ENCODE results near the gene LILRA6.
A peak's percentile ranks its signal among the peaks of the same experiment; 100 is the strongest.
"Not testable (repeated sequence)": the region's sequence is repeated elsewhere in the genome, so short reads cannot be mapped to it uniquely, and the experiment has no call there.

LILRA6 gene

DNA sequence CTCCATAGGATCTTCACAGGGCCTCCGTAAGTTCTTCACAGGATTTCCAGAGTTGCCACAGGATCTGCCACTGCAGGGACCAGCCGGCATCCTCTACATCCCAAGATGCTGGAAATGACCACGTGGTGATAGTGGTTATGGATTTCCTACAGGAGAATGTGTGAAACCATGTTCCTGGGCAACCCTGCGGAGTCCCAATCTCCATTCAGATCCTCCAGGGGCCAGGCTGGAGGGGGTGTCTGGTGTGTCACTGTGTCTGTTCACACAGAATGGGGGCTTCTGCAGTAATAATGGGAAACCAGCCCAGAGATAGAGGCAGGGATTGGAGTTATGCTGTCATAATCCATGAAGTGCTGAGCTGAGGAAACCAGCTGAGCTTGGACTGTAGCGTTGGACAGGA, 8.6 kb downstream of the LILRA6 start:
- FAIRE-seq (no peak), DNase-seq (ENCODE audit: low spot score) (no peak)

DNA sequence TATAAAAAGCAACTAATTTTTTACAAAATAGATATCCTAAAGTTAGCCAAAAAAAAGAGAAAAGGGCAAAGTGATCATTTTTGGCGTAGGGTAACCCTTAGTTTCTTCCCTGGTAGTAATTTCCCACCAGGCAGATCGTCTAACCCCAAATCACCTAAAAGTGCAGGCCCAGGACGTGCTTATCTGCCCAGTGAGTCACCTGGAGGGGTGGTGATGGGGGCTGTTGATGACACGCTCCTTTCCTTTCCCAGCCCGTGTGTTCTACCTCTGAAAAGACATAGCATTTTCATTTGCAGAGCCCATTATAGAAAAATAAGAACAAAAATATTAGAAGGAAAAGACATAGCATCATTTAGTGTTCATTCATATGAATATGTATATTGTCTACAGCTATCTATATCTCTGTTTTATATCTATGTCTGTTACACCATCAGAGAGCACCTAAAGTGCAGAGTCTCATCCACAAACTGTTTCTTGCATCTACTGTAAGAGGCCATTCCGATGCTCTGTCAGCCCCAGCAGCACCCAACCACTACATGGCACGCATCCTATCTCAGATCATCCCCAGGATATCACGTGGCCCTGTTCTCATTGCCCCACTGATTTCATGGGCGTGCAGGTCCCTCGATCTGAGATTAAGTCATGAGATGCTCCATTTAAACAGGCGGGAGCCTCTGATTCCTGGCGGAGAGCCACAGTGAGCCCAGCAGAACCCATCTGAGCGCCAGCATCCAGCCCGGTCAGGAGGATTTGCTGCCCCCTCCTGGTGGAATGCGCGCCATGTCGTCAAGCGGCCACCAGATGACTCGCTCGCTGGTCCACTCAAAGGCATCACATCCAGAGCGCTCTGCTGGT, 11.3 kb downstream of the LILRA6 start:
- FAIRE-seq (no peak), DNase-seq (ENCODE audit: low spot score) (peak; percentile 54)

DNA sequence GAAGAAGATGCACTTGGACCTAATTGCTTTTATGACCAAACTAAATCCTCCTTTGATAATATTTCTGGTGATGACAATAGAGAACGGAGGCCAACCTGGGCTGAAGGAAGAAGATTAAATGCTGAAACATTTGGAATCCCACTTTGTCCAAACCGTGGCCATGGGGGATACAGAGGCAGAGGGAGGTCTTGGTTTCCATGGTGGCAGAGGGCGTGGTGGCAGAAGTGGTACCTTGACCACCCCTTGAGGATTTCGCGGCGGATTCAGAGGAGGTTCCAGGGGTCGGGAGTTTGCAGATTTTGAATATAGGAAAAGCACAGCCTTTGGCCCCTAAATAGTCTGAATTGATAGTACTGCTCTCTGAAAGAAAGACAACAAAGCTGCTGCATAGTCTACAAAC, 12.6 kb downstream of the LILRA6 start:
- no peak for FAIRE-seq

DNA sequence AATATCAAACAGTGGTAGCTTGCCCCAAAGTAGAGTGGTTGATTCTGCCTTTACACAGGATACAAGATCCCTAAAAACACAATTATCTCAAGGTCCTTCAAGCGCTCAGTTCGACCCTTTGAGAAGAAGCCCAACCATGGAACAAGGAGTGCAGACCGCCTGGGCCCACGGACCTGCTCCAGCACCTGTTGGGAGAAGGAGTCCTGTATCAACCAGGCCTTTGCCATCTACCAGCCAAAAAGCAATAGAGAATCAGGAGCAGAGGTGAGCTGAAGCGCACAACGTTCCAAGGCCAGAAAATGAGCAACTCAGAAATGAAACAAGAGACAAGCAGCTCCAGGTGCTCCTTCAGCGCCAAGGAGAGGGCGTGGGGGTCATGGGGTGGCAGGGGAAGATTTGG, 13.4 kb downstream of the LILRA6 start:
- FAIRE-seq = no peak

More for the DNA sequence above, 12.6 kb downstream of the LILRA6 start:
- DNase-seq (ENCODE audit: low spot score) = no peak

DNA sequence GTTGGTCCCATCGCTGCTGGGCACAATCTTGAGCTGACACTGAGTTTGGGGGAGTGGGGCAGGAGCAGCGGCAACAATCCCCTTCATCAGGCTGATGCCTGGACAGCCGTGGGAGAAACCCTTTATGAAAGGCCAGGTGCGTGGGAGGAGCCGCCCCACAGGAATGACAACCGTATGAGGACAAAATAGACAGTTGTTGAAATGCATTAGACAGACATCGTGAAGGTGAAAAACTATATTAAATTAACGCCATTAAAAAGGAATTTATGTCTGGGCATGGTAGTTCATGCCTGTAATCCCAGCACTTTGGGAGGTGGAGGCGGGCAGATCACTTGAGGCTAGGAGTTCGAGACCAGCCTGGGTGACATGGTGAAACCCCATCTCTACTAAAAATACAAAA, 18.0 kb downstream of the LILRA6 start:
- not testable (repeated sequence) for FAIRE-seq; DNase-seq (ENCODE audit: low spot score)

More for the DNA sequence above, 13.4 kb downstream of the LILRA6 start:
- no peak for DNase-seq (ENCODE audit: low spot score)

DNA sequence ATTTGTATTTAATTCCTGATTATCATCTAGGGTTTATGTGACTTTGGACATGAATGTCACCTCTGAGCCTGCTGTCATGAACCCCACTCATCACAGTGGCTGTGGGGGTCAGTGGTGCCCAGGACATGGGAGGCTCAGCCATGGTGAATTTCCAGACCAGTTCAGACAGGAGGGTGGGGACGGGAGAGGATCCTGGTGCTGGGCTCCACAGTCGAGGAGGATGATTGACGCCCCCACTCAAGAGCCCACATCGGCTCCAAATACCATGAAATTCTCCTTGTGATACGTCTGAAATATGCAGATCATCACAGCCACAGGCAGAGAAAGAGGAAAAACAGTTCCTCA, 18.7 kb downstream of the LILRA6 start:
- not testable (repeated sequence) for DNase-seq (ENCODE audit: low spot score); FAIRE-seq

DNA sequence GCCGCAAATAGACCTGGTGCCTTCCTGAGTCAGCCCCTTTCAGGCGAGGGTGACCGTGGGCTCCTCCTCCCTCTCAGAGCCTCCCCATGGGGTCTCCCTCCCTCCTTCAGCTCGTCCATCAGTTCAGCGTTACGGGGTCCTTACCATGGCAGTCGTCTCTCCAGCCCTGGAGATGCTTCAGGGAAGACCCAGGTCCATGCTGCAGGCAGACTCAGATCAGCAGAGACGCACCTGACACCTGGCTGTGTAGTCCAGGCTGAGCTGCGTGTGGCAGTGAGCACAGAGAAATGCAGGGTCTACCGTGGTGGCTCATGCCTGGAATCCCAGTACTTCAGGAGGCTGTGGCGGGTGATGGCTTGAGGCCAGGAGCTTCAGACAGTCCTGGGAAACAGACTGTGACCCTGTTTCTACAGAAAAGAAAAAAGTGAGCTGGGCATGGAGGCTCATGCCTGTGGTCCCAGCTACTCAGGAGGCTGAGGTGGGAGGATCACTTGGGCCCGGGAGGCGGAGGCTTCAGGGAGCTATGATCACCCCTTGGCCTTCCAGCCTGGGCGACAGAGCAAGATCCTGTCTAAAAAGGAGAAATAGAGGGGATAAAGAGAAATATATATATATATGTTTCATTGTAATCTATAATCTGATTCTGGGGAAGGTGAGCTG, 19.2 kb downstream of the LILRA6 start:
- DNase-seq (ENCODE audit: low spot score); FAIRE-seq: not testable (repeated sequence)

DNA sequence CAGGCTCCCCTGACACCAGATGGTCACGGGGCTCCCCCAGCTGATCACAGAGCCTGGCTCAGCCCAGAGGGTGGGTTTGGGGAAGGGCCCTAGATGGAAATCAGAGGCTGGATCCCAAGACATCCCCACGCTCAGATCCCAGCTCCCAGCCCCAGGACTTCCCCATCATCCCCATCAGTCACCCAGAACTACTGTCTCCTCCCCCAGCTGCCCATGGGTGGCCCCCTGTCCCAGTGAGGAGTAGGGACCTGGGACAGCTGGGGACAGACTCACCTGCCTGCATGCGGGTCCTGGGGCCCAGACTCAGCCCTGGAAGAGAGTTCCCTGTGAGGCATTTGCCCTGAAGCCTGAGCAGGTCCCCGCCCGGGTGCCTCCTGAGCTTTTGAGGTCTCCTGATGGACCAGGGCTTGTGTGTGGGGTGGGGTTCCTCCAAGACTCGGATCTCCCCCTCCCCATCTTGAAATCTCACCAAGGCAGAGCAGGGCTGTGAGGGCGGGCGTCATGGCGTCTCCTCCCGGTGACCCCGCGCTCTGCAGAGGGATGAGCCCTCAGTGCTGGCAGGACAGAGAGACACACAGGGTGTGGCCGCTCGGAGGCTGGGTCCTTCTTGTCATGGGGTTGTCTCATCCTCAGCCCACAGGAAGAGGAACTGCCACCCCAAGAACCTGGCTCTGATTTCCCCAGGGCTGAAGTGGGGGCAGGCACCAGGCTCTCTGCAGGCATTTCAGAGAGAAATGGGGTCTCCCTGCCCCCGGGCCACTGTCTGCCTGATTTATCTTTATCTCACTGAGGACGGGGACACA, 19.9 kb downstream of the LILRA6 start, which contains the start of gene LILRB3:
Gene LILRB3 (minus strand): TSS at position 534 of the 803 bp plus-strand sequence. CDS start 31 bp downstream, at position 503.
- DNase-seq (ENCODE audit: low spot score); FAIRE-seq: not testable (repeated sequence)

DNA sequence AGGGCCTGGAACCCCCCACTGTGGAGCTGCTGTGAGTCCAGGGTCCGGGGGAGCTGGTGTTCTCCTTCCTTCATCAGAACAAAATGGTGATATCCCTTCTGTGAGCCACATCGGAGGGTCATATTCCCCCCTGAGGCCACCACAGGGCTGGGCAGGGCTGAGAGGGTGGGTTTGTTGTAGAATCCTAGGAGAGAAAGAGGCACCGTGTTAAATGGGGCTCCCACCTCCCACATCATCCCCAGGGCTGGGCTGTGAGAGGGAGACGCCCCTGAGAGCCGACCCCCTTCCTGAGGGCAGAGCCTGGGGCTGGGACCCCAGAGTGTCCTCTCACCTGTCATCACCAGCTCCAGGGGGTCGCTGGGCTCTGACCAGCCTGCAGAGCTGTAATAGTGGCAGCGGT, 20.6 kb downstream of the LILRA6 start:
- DNase-seq (ENCODE audit: low spot score); FAIRE-seq: not testable (repeated sequence)

DNA sequence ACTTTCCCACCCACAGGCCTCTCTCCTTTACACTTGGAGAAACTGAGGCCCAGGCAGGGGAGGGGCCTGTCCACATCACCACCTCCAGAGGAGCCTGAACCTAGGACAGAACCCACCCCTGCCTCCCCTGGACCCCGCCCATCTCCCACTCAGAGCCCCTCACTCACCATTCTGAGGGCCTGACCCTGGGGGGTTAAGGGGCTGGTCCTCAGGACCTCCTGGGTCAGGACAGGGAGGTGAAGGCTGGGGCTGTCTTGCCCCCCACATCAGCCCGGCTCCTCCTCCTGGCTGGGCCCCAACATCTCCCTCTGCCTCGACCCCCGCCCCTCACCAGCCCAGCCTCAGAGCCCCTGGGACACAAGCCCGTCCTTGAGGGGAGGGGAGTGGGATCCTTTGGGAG, 22.9 kb downstream of the LILRA6 start:
- not testable (repeated sequence) for FAIRE-seq; DNase-seq (ENCODE audit: low spot score)

DNA sequence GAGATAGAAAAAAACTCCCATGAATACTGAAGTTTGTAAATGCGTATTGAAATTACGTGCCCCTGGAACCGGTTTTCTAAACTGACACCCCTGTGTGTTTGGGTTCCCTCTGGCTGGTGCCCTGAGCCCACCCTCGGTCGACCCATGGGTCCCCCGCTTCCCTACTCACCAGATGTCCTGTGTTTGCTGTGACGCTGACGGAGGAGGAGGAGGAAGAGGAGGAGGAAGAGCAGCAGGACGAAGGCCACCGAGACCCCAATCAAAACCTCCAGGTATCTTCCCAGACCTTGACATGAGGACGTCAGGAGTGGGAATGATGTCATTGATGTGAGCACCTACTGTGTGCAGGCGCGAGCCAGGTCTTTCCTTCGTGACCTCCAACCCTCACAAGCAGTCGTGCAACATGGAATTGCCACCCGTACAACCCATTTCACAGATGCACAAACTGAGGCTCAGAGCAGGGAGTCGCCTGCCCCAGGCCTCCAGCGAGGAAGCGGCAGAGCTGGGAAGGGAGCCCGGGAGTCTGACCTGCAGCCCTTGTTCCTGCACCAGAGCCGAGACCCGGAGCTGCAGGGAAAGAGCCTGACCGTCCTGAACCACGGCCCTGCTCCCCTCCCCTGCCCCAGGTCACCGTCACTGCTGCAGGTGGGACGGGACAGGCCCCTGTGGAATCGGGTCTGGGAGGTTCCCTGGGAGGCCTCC, 23.5 kb downstream of the LILRA6 start:
- no peak for FAIRE-seq
- DNase-seq (ENCODE audit: low spot score) = no peak

DNA sequence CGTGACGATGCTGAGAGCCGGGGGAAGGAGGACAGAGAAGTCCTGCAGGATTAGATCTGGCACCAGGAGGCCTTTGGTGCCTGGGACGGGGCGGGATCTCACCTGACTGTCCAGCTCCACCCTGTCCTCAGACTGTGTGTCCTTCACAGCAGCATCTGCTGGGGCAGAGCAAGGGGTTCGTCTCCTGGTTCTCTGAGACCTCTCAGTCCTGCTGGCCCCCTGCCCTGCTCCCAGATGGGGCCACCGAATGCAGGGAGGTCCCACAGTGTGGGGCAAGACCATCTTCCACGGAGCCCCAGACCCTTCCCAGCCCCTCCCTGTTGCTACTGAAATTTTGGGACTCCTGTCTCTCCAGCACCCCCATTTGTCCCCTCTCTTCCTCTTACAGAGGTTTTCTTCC, 24.3 kb downstream of the LILRA6 start:
- DNase-seq (ENCODE audit: low spot score) (no peak), FAIRE-seq (no peak)

DNA sequence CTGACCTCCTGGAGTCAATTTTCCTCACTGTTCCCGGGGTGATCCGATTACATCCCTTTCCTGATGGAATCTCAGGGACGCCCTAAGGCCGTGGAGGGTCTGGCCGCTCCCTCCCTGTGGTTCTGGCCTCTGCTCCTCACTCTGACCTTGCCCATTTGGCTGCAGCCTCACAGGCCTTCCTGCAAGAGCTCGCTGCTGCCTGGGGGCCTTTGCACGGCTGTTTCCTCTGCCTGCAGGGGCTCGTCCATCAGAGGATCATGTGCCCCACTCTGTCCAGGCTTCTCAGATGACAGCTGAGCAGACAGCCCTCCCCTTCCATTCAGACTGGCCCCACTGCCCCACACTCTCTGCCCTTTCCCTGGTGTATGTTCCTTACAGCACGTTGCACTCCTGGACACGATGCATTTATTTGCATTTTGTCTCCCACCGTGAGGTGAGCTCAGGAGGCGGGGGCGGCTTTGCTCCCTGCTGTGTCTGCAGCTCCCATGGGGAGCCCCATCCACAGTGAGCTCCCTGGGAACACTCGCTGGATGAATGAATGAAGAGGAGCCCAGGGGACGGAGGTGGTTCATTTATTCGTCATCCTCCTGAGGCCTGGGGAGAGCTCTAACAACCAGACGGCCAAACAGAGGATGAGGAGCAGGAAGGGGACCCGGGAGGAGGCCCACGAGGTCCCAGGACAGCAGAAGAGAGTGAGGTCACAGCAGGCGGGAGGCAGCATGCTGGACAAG, 24.9 kb downstream of the LILRA6 start:
- not testable (repeated sequence) for FAIRE-seq; DNase-seq (ENCODE audit: low spot score)

DNA sequence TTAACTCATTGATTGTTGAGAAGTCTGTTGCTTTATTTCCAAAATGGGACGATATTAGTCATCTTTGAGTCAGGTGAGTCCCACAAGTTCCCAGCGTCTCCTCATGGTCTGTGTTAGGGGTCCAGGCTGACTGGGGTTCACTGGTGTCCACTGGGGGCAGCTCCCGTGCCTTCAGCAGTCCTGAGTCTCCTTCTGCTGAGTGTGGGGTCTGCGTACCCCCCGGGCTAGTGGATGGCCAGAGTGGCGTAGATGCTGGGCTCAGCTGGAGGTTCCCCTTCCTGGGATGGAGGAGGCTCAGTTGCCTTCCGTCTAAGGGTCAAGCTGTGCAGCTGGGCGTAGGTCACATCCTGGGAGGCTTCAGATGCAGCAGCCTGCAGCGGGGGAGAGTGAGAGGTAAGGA, 25.7 kb downstream of the LILRA6 start:
- DNase-seq (ENCODE audit: low spot score) = no peak
- no peak for FAIRE-seq

DNA sequence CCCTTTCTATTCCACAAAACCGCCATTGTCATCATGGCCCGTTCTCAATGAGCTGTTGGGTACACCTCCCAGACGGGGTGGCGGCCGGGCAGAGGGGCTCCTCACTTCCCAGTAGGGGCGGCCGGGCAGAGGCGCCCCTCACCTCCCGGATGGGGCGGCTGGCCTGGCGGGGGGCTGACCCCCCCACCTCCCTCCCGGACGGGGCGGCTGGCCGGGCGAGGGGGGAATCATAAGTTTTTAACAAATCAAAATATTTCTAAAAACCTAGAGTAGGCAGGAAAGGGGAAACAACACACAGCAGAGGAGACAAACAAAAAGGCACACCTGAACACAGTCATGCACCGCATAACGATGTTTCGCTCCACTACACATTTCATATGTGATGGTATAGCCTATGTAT, 27.9 kb downstream of the LILRA6 start:
- not testable (repeated sequence) for FAIRE-seq; DNase-seq (ENCODE audit: low spot score)

DNA sequence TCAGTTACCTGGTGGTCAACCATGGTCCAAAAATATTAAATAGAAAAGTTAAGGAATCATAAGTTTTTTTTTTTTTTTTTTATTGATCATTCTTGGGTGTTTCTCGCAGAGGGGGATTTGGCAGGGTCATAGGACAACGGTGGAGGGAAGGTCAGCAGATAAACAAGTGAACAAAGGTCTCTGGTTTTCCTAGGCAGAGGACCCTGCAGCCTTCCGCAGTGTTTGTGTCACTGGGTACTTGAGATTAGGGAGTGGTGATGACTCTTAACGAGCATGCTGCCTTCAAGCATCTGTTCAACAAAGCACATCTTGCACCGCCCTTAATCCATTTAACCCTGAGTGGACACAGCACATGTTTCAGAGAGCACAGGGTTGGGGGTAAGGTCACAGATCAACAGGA, 28.4 kb downstream of the LILRA6 start:
- DNase-seq (ENCODE audit: low spot score); FAIRE-seq: not testable (repeated sequence)

DNA sequence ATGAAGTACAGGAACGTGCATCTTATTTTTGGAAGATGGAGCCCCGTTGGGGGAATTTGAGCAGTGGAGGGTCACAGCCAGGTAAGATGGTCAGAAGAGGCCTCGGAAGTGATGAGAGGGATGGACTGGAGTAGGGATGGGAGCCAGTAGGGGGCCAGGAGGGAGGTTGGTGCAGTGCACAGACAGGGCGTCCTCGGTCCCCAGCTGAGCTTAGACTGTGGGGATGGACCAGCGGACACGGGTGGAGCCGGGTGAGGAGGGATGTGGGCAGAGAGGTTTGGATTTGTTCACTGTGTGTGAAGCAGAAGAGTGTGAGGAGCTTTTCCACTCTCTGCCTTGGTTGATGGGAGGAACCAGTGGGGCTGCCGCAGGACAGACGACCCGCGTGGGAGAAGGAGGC, 31.4 kb downstream of the LILRA6 start:
- FAIRE-seq = no peak
- no peak for DNase-seq (ENCODE audit: low spot score)

DNA sequence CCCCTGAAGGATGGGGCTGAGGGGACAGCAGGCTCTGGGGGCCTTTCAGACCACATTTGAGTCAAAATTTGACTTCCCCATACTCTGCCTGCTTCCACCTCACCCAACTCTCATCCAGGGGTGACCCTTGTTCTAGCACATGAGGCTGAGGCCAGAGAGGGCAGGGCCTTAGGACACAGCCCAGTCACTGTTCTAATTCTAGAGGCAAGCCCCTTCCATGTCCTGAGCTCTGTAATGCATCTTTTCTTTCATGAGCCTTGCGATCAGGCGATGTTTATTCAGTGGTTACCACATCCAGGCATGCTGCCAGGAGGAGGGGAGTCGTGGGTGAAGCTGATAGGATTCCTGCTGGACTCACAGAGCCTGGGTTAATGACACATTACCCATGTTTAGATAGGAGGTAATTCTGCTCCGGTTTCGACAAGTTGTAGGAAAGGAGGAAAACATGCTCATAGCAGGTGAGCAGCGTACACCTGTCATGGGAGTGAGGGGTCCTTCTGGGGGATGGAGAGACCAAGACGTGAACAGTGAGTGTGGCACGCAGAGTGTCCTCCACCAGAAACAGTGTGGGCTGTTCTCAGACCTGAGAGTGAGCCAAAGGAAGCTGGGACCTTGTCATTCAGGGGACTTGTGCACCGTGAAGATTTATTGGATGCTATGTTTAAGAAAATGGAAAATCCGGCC, 32.6 kb downstream of the LILRA6 start:
- peak; percentile 95 for DNase-seq (ENCODE audit: low spot score)
- FAIRE-seq = peak; percentile 95

DNA sequence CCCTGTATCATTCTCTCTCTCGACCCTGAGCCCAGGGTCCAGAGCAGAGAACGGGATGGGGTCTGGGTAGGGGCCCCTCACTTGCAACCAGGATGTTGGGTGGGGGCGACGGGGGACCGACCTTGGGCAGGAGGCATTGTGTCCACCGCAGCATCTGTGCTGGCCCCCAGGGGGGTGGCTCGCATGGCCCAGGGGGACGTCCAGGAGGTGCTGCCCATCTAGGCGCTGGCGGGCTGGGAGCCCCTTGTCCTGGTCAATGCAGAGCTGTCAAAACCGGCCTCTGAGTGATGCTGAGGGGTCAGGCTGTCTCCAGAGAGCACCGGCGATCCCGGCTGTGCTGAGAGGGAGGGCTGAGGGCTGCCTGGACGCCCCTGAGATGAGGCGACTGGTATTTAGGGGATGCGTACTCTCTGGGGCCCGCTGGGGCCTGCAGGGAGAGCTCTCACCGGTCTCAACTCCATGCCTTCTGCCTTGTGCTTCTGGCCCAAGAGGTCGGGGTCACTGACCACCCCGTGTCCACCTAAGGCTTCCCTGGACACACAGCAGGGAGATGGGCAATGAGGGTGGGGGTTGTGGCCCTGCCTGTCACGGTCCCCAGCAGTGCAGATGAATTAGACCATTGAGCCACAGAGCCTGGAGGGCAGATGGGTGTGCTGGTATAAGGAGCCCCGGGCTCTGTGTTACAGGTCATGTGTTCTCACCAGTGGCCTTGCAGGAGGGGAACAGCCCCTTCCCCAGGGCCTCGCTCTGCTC, 33.4 kb downstream of the LILRA6 start:
- no peak for FAIRE-seq
- DNase-seq (ENCODE audit: low spot score) = peak; percentile 36
